ENCODE data around the gene GADD45B. TPM values are rescaled to one million over a fixed set of nuclear protein-coding genes. Genes with fewer than 3 reads are reported as not detected.

GADD45B gene
- total RNA-seq, 1 experiment from 2014 or later = 23.8 TPM

DNA sequence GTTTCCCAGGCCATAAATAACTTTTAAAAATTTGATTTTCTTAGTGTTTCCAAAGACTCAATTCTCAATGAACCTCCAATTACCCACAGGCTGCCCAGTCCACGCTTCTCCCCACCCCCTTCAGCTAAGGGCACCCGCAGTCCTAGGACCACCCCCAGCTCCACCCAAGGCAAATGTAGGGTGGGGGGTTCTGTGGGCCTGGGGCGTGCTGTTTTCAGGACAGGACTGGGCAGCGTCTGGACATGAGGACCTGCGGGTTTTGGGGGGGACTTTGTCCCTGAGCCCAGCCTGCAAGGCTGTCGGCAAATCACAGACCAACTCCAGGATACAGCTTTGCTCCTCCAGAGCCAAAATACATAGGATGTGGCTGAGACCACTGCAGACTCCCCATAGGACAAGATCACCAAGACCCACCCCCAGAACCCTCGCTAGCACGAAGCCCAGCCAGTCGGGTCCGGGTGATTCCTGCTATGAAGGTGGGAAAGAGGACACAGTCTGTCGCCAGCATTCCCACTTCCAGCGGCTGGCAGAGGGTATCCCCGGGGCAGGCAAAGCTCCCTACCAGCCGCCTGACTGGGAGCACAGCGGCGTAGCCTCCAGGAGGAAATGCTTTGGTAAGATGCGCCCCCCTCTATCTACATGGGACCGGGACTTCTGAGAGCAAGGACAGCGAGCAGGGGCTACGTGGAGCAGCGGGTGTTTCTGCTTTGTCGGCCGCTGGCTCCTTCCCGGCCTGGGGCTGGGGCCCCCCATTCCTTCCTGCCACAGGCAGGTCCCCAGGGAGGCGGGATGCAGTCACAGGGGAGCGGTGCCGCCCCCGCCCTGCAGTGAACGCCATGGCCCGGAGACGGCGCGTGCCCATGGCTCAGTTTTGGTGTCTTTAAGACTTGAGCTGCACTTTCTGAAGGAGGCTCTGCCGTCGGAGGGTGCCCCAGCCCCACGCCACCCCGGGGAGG, 46.9 kb upstream of the GADD45B start:
- Histone ChIP-seq H3K27me3 (replicated peaks; ENCODE audit: control insufficient read depth, insufficient read depth, low read length) (no peaks in the 10 kb centered on the region), H3K4me3 (ENCODE audit: low read depth, low read length) (no peak overlapping the region), H3K4me1 (peaks cover 20% of the 10 kb centered on the region), H3K36me3 (ENCODE audit: control insufficient read depth, insufficient read depth, low read length) (peaks cover 2% of the 10 kb centered on the region; the same call in 1 of the 2 replicates), H3K9me3 (no peaks in the 10 kb centered on the region)
- peaks cover 5% of the 10 kb centered on the region for H3K4me1 Mint-ChIP-seq (ENCODE audit: low read depth, unreplicated experiment)
- no peak for DNase-seq
- POLR2A ChIA-PET = interaction anchor here (0.7 kb wide), 1 partner anchor 47 kb away, joined by 3 read pairs; the partner anchor contains the start of gene GADD45B
- intact Hi-C loops (cut with micrococcal nuclease; ENCODE audit: unreplicated experiment) = no loop called here
- no peak overlapping the region for H3K4me3 Mint-ChIP-seq (ENCODE audit: unreplicated experiment)
- TF ChIP-seq, protein P1, sequence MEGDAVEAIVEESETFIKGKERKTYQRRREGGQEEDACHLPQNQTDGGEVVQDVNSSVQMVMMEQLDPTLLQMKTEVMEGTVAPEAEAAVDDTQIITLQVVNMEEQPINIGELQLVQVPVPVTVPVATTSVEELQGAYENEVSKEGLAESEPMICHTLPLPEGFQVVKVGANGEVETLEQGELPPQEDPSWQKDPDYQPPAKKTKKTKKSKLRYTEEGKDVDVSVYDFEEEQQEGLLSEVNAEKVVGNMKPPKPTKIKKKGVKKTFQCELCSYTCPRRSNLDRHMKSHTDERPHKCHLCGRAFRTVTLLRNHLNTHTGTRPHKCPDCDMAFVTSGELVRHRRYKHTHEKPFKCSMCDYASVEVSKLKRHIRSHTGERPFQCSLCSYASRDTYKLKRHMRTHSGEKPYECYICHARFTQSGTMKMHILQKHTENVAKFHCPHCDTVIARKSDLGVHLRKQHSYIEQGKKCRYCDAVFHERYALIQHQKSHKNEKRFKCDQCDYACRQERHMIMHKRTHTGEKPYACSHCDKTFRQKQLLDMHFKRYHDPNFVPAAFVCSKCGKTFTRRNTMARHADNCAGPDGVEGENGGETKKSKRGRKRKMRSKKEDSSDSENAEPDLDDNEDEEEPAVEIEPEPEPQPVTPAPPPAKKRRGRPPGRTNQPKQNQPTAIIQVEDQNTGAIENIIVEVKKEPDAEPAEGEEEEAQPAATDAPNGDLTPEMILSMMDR (IDR thresholded peaks at IDR 0.05; ENCODE audit: insufficient read depth in 1 of 2, low read depth in 1 of 2, low read length in 1 of 2, severe bottlenecking in 1 of 2, unreplicated experiment in 1 of 2) = no peak
- H3K36me3 Mint-ChIP-seq (ENCODE audit: insufficient read depth, unreplicated experiment) = peaks cover 62% of the 10 kb centered on the region
- CTCF ChIA-PET = interaction anchor here (0.8 kb wide), 1 partner anchor 10 kb away, joined by 4 read pairs; no protein-coding TSS in a partner anchor
- peak overlapping the region; percentile 100 for H3K27ac Mint-ChIP-seq (ENCODE audit: unreplicated experiment)
- H3K27me3 Mint-ChIP-seq (ENCODE audit: insufficient read depth, unreplicated experiment) = no peaks in the 10 kb centered on the region
- H3K9me3 Mint-ChIP-seq (ENCODE audit: unreplicated experiment) = no peaks in the 10 kb centered on the region
- BruUV-seq (replicated peaks) = no TSS peak

DNA sequence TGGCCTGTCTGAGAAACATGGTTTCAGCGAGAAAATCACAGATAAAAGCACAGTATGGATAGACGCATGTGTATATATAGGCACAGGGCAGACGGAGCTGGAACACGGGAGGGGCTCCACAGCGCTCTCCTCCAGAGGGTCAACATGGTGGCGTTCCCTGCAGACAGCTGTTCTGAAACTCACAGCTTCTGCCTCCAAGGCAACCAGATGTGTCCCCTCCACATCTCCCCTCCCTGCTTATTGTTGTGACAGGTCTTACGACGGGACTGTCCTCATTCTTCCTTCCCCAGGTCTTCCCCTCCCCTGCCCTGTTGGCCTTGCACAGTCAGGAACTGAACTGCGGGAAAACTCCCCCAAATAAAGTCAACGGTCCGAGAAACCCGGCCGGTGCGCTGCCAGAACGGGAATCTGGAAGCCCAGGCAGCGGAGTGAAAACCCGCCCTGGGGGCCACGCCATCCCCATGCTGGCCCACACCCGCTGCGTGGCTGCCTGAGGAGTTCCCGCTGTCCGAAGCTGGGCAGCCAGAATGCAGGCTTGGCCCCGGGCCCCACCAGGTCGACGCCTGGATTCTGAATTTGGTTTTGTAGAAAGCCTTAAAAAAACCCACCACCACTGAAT, 45.9 kb upstream of the GADD45B start:
- TF ChIP-seq, protein P1 (IDR thresholded peaks at IDR 0.05; ENCODE audit: insufficient read depth in 1 of 2, low read depth in 1 of 2, low read length in 1 of 2, severe bottlenecking in 1 of 2, unreplicated experiment in 1 of 2) = no peak
- Histone ChIP-seq H3K9me3 (no peaks in the 10 kb centered on the region), H3K36me3 (ENCODE audit: control insufficient read depth, insufficient read depth, low read length) (peaks cover 2% of the 10 kb centered on the region; the same call in 1 of the 2 replicates), H3K4me3 (ENCODE audit: low read depth, low read length) (no peak overlapping the region), H3K4me1 (peaks cover 20% of the 10 kb centered on the region), H3K27me3 (replicated peaks; ENCODE audit: control insufficient read depth, insufficient read depth, low read length) (no peaks in the 10 kb centered on the region)
- no peak for DNase-seq
- BruUV-seq (replicated peaks) = TSS peak; percentile 2
- intact Hi-C loops (cut with micrococcal nuclease; ENCODE audit: unreplicated experiment) = no loop called here
- ChIA-PET CTCF (no interaction called here), POLR2A (no interaction called here)
- no peaks in the 10 kb centered on the region for H3K9me3 Mint-ChIP-seq (ENCODE audit: unreplicated experiment)
- H3K36me3 Mint-ChIP-seq (ENCODE audit: insufficient read depth, unreplicated experiment) = peaks cover 70% of the 10 kb centered on the region
- no peak overlapping the region for H3K4me3 Mint-ChIP-seq (ENCODE audit: unreplicated experiment)
- H3K27ac Mint-ChIP-seq (ENCODE audit: unreplicated experiment) = peak overlapping the region; percentile 29
- no peaks in the 10 kb centered on the region for H3K27me3 Mint-ChIP-seq (ENCODE audit: insufficient read depth, unreplicated experiment)
- peaks cover 5% of the 10 kb centered on the region for H3K4me1 Mint-ChIP-seq (ENCODE audit: low read depth, unreplicated experiment)

DNA sequence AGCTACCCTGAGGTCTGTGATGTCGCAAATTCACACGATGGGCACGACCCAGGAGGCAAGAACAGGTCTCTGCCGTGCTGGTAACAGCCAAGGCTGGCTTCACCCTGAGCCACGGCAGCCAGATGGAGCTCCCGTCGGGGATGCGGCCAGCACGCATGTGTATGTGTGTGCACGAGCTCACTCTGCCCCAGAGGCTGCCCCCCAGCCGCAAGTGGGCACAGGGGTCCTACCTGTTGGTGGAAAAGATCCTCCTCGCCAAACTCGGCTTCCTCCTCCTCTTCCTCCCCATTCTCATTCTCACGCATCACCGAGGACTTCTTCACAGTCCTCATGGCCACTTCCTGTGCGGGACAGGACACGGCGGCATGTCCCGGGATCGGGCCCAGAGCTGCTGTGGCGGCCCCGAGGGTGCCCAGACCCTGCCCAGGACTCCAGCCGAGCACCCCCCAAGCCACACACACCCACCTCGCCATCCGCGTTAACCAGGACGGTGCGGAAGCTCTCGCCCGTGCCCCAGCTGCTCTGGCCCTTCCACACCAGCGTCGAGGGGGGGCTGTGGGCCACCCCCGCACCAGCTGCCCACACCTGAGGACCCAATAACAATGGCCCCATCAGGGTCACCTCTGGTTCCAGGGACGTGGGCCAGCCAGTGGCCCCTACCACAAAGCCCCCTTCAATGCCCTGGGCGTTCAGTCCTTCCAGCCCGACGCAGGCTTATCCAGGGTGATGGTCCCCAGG, 44.4 kb upstream of the GADD45B start:
- no peaks in the 10 kb centered on the region for H3K9me3 ChIP-seq
- H3K27me3 ChIP-seq (replicated peaks; ENCODE audit: control insufficient read depth, insufficient read depth, low read length) = no peaks in the 10 kb centered on the region
- no peak overlapping the region for H3K4me3 Mint-ChIP-seq (ENCODE audit: unreplicated experiment)
- BruUV-seq (replicated peaks) = no TSS peak
- no peaks in the 10 kb centered on the region for H3K27me3 Mint-ChIP-seq (ENCODE audit: insufficient read depth, unreplicated experiment)
- no peak overlapping the region for H3K27ac Mint-ChIP-seq (ENCODE audit: unreplicated experiment)
- TF ChIP-seq, protein P1 (IDR thresholded peaks at IDR 0.05; ENCODE audit: insufficient read depth in 1 of 2, low read depth in 1 of 2, low read length in 1 of 2, severe bottlenecking in 1 of 2, unreplicated experiment in 1 of 2) = no peak
- H3K4me1 Mint-ChIP-seq (ENCODE audit: low read depth, unreplicated experiment) = peaks cover 5% of the 10 kb centered on the region
- peaks cover 75% of the 10 kb centered on the region for H3K36me3 Mint-ChIP-seq (ENCODE audit: insufficient read depth, unreplicated experiment)
- POLR2A ChIA-PET = no interaction called here
- DNase-seq = no peak
- H3K36me3 ChIP-seq (ENCODE audit: control insufficient read depth, insufficient read depth, low read length) = 0 out of 2 replicates have a peak, but pooled peaks cover 2% of the 10 kb centered on the region
- CTCF ChIA-PET = no interaction called here
- H3K4me1 ChIP-seq = peaks cover 14% of the 10 kb centered on the region
- no peaks in the 10 kb centered on the region for H3K9me3 Mint-ChIP-seq (ENCODE audit: unreplicated experiment)
- no peak overlapping the region for H3K4me3 ChIP-seq (ENCODE audit: low read depth, low read length)
- intact Hi-C loops (cut with micrococcal nuclease; ENCODE audit: unreplicated experiment) = no loop called here

All from Caco-2 (cell line).